Activated T-cell treated with anti-CD3 and anti-CD28 coated beads, Interleukin-2, amount 50 U/mL, for 4 hours (primary cell): ENCODE results near the gene UBTFL1. TPM values are rescaled to one million over a fixed set of nuclear protein-coding genes. Genes with fewer than 3 reads are reported as not detected.

ENCODE experiments used
- ATAC-seq, 2 donors: fragments of 200-7000 bp; cut with Tn5 transposase; one replicate each; pipeline ENCODE4 v1.10.0; 2021
- DNase-seq: peaks from one replicate; pipeline ENCODE4 v3.0.0-alpha.2; 2020
- H3K27me3 Mint-ChIP-seq: one replicate; pipeline ENCODE4 v1.8.0; 2021; ENCODE audit warnings: low read depth, mixed read lengths
- H3K36me3 Mint-ChIP-seq: one replicate; pipeline ENCODE4 v1.8.0; 2022; ENCODE audit warnings: mixed read lengths; ENCODE audit not compliant: insufficient read depth
- H3K4me1 Mint-ChIP-seq: one replicate; pipeline ENCODE4 v1.8.0; 2021; ENCODE audit warnings: low read depth, mixed read lengths
- H3K4me3 Mint-ChIP-seq: one replicate; pipeline ENCODE4 v1.8.0; 2021; ENCODE audit warnings: mild to moderate bottlenecking, moderate library complexity, mixed read lengths
- H3K9me3 Mint-ChIP-seq: one replicate; pipeline ENCODE4 v1.8.0; 2021; ENCODE audit warnings: mixed read lengths
- total RNA-seq, 3 donors: library from RNA; stranded (reverse); gene quantifications; one replicate each; pipeline ENCODE4 v1.2.1, GENCODE V29; 2021

Gene UBTFL1
- total RNA-seq, 3 donors from 2014 or later: not detected

DNA sequence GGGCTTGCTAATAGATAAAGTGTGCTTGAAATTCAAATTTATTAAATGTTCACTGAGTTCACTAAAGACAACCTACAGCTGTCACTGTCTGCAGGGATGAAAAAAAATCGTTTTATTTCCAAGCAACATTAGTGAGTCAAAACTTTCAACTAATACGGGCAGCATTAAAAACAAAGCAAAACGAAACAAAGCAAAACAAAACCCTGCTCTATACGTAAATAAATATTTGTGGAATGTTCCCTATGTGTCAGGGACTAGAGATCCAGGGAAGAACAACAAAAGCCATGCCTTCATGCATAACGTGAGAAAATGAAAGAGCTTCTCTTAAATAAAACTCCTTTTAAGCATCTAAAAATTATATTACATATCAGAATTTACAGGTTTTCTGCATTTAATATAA, 49.3 kb downstream of the UBTFL1 start:
- H3K4me3 Mint-ChIP-seq: peak overlapping the region; percentile 13

More for the DNA sequence above, 49.3 kb downstream of the UBTFL1 start:
- no peak for DNase-seq
- Mint-ChIP-seq H3K4me1 (peaks cover 10% of the 10 kb centered on the region), H3K36me3 (no peaks in the 10 kb centered on the region), H3K27me3 (peaks cover 38% of the 10 kb centered on the region), H3K9me3 (no peaks in the 10 kb centered on the region)
- no peak for ATAC-seq

Other genes with a start within 250 kb of the UBTFL1 start
- not detected for gene TRIM64B, start 207.5 kb upstream of the UBTFL1 start, total RNA-seq
- not detected for gene TRIM49D1, start 163.7 kb upstream of the UBTFL1 start, total RNA-seq
- not detected for gene TRIM49D2, start 161.9 kb upstream of the UBTFL1 start, total RNA-seq
- gene TRIM64, start 119.9 kb upstream of the UBTFL1 start, total RNA-seq: not detected
- not detected for gene TRIM49C, start 54.8 kb upstream of the UBTFL1 start, total RNA-seq
- not detected for gene NAALAD2, start 48.7 kb downstream of the UBTFL1 start, total RNA-seq
- 100 to 1,000 TPM; 134 to 167 (median 149) TPM for gene CHORDC1, start 137.1 kb downstream of the UBTFL1 start, total RNA-seq